Bronchial epithelial cell (primary cell): ENCODE measurements around the gene VSIG10. TPM values are rescaled to one million over a fixed set of nuclear protein-coding genes. Genes with fewer than 3 reads are reported as not detected.
A peak's percentile ranks its signal among the peaks of the same experiment; 100 is the strongest.

Experiments
- DNase-seq: peaks from one replicate; pipeline ENCODE4 v3.0.0-alpha.2; 2010; ENCODE audit warnings: low read depth
- FAIRE-seq: peaks from 2 replicates; lab custom pipeline; 2011; peaks lifted over from hg19 to GRCh38; lab: Jason Lieb, UNC
- H3K27me3 ChIP-seq: 2 replicates; pipeline ENCODE4 v1.5.1; 2011; ENCODE audit warnings: low read length; ENCODE audit not compliant: control insufficient read depth, insufficient read depth
- H3K36me3 ChIP-seq: 2 replicates; pipeline ENCODE4 v1.5.1; 2011; ENCODE audit warnings: low read length; ENCODE audit not compliant: control insufficient read depth, insufficient read depth
- H3K4me3 ChIP-seq: 2 replicates; pipeline ENCODE4 v1.5.1; 2011; ENCODE audit warnings: mild to moderate bottlenecking, low read depth, low read length, control low read depth
- total RNA-seq: library from RNA; depleted of rRNA; stranded (reverse); fragments of >200 nt; gene quantifications from 2 replicates; pipeline ENCODE4 v1.2.1, GENCODE V29; 2014
- TF ChIP-seq, protein P1 (sequence below): IDR thresholded peaks from 2 replicates; pipeline ENCODE4 v1.5.1; 2011; ENCODE audit warnings: mild to moderate bottlenecking, moderate library complexity, low read length, control low read depth, inconsistent platforms; ENCODE audit not compliant: insufficient read depth, severe bottlenecking

Gene VSIG10
- total RNA-seq, 1 donor from 2014 or later = 20.0 TPM

DNA sequence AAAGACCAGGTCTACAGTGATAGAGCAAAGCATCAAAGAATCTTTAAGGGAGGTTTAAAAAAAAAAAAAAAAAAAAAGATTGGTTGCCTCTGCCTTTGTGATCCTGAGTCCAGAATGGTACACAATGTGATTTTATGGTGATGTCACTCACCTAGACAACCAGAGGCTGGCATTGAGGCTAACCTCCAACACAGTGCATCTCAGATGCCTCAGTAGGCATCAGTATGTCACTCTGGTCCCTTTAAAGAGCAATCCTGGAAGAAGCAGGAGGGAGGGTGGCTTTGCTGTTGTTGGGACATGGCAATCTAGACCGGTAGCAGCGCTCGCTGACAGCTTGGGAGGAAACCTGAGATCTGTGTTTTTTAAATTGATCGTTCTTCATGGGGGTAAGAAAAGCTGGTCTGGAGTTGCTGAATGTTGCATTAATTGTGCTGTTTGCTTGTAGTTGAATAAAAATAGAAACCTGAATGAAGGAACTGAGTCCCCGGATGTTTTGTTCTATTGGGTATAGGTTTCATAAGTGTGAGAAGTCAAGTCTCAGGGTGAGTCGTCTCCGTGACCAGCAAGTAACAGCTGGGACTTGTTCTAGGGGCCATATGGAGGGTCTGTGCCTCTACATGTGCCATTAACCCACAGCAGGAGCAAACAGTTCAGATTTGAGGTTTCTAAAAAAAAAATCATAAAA is 41.4 kb upstream of the VSIG10 start:
- TF ChIP-seq, protein P1, sequence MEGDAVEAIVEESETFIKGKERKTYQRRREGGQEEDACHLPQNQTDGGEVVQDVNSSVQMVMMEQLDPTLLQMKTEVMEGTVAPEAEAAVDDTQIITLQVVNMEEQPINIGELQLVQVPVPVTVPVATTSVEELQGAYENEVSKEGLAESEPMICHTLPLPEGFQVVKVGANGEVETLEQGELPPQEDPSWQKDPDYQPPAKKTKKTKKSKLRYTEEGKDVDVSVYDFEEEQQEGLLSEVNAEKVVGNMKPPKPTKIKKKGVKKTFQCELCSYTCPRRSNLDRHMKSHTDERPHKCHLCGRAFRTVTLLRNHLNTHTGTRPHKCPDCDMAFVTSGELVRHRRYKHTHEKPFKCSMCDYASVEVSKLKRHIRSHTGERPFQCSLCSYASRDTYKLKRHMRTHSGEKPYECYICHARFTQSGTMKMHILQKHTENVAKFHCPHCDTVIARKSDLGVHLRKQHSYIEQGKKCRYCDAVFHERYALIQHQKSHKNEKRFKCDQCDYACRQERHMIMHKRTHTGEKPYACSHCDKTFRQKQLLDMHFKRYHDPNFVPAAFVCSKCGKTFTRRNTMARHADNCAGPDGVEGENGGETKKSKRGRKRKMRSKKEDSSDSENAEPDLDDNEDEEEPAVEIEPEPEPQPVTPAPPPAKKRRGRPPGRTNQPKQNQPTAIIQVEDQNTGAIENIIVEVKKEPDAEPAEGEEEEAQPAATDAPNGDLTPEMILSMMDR = no peak
- FAIRE-seq = no peak
- peaks cover 4% of the 10 kb centered on the region for H3K36me3 ChIP-seq

DNA sequence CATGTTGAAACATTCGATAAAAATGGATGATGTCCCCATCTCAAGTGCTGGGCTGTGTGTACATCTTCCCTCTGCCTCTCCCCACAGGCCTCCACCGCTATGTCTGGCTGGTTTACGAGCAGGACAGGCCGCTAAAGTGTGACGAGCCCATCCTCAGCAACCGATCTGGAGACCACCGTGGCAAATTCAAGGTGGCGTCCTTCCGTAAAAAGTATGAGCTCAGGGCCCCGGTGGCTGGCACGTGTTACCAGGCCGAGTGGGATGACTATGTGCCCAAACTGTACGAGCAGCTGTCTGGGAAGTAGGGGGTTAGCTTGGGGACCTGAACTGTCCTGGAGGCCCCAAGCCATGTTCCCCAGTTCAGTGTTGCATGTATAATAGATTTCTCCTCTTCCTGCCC is 40.7 kb upstream of the VSIG10 start:
- TF ChIP-seq, protein P1 = no peak
- no peak for DNase-seq
- FAIRE-seq = no peak
- Histone ChIP-seq H3K27me3 (no peaks in the 10 kb centered on the region), H3K36me3 (peaks cover 6% of the 10 kb centered on the region), H3K4me3 (no peak overlapping the region)

More for the DNA sequence above, 41.4 kb upstream of the VSIG10 start:
- DNase-seq = no peak
- H3K27me3 ChIP-seq = no peaks in the 10 kb centered on the region
- no peak overlapping the region for H3K4me3 ChIP-seq

GRCh38 chr12:118140825-118141224 is 37.0 kb upstream of the VSIG10 start:
- FAIRE-seq (no peak), DNase-seq (no peak)
- Histone ChIP-seq H3K4me3 (no peak overlapping the region), H3K36me3 (peaks cover 5% of the 10 kb centered on the region), H3K27me3 (no peaks in the 10 kb centered on the region)
- TF ChIP-seq, protein P1 = no peak

- peak overlapping the region; percentile 94 for H3K4me3 ChIP-seq
- no peaks in the 10 kb centered on the region for H3K27me3 ChIP-seq
- DNase-seq (no peak), FAIRE-seq (no peak)
- TF ChIP-seq, protein P1 = no peak
- peaks cover 3% of the 10 kb centered on the region for H3K36me3 ChIP-seq
These were observed 33.4 kb upstream of the VSIG10 start for GRCh38 chr12:118137148-118137678.

DNA sequence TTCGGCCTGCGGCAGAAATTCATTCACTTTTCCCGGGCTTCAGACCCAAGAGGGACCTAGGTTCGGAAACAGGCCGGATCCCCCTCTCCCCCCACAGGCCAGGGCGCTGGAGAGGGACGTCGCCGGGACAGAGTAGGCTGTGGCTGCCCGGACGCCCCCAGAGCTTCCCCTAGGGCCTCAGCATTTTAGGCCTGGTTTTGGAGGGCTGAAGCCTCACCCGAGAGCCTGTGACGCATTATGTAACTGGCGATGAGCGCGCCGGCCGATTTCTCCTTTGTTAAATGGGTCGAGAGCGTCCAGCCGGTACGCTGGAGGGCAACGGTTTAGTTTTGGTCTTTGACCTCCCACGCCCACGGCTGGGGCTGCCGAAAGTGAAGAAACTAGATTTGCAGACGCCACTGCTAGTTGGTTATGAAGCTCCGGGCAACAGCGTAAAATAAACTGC is 32.8 kb upstream of the VSIG10 start:
- H3K4me3 ChIP-seq = peak overlapping the region; percentile 94
- peak; percentile 17 for DNase-seq
- no peak for FAIRE-seq
- H3K36me3 ChIP-seq = peaks cover 3% of the 10 kb centered on the region
- TF ChIP-seq, protein P1 = no peak
- no peaks in the 10 kb centered on the region for H3K27me3 ChIP-seq
